Ishikawa (cell line): ENCODE data around the gene COX8A.

ENCODE experiments used
- EP300 ChIP-seq: IDR thresholded peaks from 2 replicates; pipeline ENCODE4 v1.6.1; 2012; ENCODE audit warnings: borderline replicate concordance
- FOXM1 ChIP-seq: IDR thresholded peaks from 2 replicates; pipeline ENCODE4 v1.6.1; 2012; ENCODE audit warnings: low read depth, borderline replicate concordance
- NFIC ChIP-seq: IDR thresholded peaks from 2 replicates; pipeline ENCODE4 v1.6.1; 2012
- RAD21 ChIP-seq: IDR thresholded peaks from 2 replicates; pipeline ENCODE4 v1.6.1; 2012; ENCODE audit warnings: low read depth
- TAF1 ChIP-seq: IDR thresholded peaks from 2 replicates; pipeline ENCODE4 v1.6.1; 2012; ENCODE audit warnings: low read depth, mild to moderate bottlenecking
- YY1 ChIP-seq: IDR thresholded peaks from 2 replicates; pipeline ENCODE4 v1.6.1; 2012; ENCODE audit warnings: low read depth
- ZBTB7A ChIP-seq: IDR thresholded peaks from 2 replicates; pipeline ENCODE4 v1.6.1; 2012; ENCODE audit warnings: low read depth
- TF ChIP-seq, protein P1 (sequence below): IDR thresholded peaks from 2 replicates; pipeline ENCODE4 v1.6.1; 2012; ENCODE audit warnings: low read depth, mild to moderate bottlenecking
- TF ChIP-seq, protein P2 (sequence below): IDR thresholded peaks from 2 replicates; pipeline ENCODE4 v1.6.1; 2012

DNA sequence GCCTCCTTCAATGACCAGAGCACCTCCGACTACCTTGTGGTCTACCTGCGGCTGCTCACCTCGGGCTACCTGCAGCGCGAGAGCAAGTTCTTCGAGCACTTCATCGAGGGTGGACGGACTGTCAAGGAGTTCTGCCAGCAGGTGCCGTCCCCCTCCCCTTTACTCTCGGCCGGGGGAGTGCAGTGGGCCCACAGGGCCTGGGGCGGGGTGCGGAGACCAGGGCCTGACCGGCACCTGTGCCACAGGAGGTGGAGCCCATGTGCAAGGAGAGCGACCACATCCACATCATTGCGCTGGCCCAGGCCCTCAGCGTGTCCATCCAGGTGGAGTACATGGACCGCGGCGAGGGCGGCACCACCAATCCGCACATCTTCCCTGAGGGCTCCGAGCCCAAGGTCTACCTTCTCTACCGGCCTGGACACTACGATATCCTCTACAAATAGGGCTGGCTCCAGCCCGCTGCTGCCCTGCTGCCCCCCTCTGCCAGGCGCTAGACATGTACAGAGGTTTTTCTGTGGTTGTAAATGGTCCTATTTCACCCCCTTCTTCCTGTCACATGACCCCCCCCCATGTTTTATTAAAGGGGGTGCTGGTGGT is 22.8 kb downstream of the COX8A start:
- TF ChIP-seq YY1 (no peak), TAF1 (no peak), NFIC (no peak), RAD21 (no peak), ZBTB7A (no peak), EP300 (no peak), FOXM1 (no peak)
- TF ChIP-seq, protein P1, sequence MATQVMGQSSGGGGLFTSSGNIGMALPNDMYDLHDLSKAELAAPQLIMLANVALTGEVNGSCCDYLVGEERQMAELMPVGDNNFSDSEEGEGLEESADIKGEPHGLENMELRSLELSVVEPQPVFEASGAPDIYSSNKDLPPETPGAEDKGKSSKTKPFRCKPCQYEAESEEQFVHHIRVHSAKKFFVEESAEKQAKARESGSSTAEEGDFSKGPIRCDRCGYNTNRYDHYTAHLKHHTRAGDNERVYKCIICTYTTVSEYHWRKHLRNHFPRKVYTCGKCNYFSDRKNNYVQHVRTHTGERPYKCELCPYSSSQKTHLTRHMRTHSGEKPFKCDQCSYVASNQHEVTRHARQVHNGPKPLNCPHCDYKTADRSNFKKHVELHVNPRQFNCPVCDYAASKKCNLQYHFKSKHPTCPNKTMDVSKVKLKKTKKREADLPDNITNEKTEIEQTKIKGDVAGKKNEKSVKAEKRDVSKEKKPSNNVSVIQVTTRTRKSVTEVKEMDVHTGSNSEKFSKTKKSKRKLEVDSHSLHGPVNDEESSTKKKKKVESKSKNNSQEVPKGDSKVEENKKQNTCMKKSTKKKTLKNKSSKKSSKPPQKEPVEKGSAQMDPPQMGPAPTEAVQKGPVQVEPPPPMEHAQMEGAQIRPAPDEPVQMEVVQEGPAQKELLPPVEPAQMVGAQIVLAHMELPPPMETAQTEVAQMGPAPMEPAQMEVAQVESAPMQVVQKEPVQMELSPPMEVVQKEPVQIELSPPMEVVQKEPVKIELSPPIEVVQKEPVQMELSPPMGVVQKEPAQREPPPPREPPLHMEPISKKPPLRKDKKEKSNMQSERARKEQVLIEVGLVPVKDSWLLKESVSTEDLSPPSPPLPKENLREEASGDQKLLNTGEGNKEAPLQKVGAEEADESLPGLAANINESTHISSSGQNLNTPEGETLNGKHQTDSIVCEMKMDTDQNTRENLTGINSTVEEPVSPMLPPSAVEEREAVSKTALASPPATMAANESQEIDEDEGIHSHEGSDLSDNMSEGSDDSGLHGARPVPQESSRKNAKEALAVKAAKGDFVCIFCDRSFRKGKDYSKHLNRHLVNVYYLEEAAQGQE, result no peak
- TF ChIP-seq, protein P2, sequence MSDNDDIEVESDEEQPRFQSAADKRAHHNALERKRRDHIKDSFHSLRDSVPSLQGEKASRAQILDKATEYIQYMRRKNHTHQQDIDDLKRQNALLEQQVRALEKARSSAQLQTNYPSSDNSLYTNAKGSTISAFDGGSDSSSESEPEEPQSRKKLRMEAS, result no peak
